ENCODE measurements around the gene ENOX1.
"Not testable (repeated sequence)": the region's sequence is repeated elsewhere in the genome, so short reads cannot be mapped to it uniquely, and the experiment has no call there.

ENOX1 gene

GRCh38 chr13:43360171-43360570 is 426.6 kb downstream of the ENOX1 start:
- Histone ChIP-seq H3K27ac (ENCODE audit: low read depth, low read length, severe bottlenecking) (no peak overlapping the region), H3K4me1 (ENCODE audit: control insufficient read depth, insufficient read depth, low read length, poor library complexity, severe bottlenecking) (peaks cover 46% of the 10 kb centered on the region), H3K36me3 (ENCODE audit: control insufficient read depth, insufficient read depth, low read length) (no peaks in the 10 kb centered on the region), H3K9me3 (ENCODE audit: control insufficient read depth, low read length) (no peaks in the 10 kb centered on the region), H3K4me3 (ENCODE audit: extremely low read depth, insufficient read depth, low read length, poor library complexity, severe bottlenecking) (no peak overlapping the region)
- 80% methylated on average over 4 of the region's 6 CpGs; no CpG with 5 or more reads in 1 of the 2 experiments for WGBS, 2 experiments (ENCODE audit: insufficient coverage in 2 of 2)

GRCh38 chr13:43359536-43359935 is 427.2 kb downstream of the ENOX1 start:
- Histone ChIP-seq H3K4me3 (ENCODE audit: extremely low read depth, insufficient read depth, low read length, poor library complexity, severe bottlenecking) (no peak overlapping the region), H3K27ac (ENCODE audit: low read depth, low read length, severe bottlenecking) (no peak overlapping the region), H3K36me3 (ENCODE audit: control insufficient read depth, insufficient read depth, low read length) (no peaks in the 10 kb centered on the region), H3K4me1 (ENCODE audit: control insufficient read depth, insufficient read depth, low read length, poor library complexity, severe bottlenecking) (peaks cover 46% of the 10 kb centered on the region), H3K9me3 (ENCODE audit: control insufficient read depth, low read length) (no peaks in the 10 kb centered on the region)
- 43 to 51% methylated on average over 1 to 4 of the region's 4 CpGs for WGBS, 2 experiments (ENCODE audit: insufficient coverage in 2 of 2)

DNA sequence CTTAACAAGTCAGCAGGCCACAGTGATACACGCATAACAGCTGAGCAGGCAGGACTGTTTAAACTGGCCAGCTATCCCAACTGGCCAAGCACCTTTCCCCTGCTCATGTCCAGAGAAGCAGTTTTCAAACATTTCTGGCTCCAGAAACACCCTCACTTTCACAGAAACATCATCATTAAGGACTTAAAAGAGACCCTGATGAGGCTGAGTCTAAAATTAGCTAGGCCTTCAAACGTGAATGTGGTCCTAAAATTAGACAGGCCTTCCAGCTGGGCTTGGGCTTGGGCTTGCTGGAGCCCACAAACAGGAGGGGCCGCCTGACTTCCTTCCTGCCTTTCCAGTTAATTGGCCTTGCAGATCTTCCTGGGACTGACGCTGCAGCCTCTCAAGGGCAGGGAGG is 429.2 kb downstream of the ENOX1 start:
- Histone ChIP-seq H3K9me3 (ENCODE audit: control insufficient read depth, low read length) (no peaks in the 10 kb centered on the region), H3K27ac (ENCODE audit: low read depth, low read length, severe bottlenecking) (peak overlapping the region; percentile 55), H3K36me3 (ENCODE audit: control insufficient read depth, insufficient read depth, low read length) (no peaks in the 10 kb centered on the region), H3K4me1 (ENCODE audit: control insufficient read depth, insufficient read depth, low read length, poor library complexity, severe bottlenecking) (peaks cover 35% of the 10 kb centered on the region), H3K4me3 (ENCODE audit: extremely low read depth, insufficient read depth, low read length, poor library complexity, severe bottlenecking) (no peak overlapping the region)
- WGBS, 2 experiments (ENCODE audit: insufficient coverage in 2 of 2), result 74 to 81% methylated on average over 4 of the region's 4 CpGs

DNA sequence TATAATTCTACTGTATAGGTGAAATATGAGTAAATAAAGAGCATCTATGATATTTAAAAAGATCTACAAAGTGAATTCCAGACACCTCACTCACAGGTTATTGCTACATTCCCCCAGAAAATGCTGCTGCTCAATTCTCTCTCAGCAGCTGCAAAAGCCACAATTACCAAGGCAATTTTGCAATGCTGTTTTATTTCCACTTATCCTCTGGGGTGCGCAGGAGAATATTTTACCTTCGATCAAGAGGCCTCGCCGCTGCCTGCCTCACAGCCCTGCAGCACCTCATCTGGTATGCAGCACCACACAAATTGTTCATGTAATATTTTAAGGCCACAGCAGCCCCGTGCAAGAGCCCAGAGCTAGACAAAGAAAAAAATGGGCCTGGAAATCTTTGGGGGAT is 430.2 kb downstream of the ENOX1 start:
- WGBS, 2 experiments (ENCODE audit: insufficient coverage in 2 of 2), result 86 to 93% methylated on average over 1 to 4 of the region's 5 CpGs
- Histone ChIP-seq H3K27ac (ENCODE audit: low read depth, low read length, severe bottlenecking) (no peak overlapping the region), H3K4me3 (ENCODE audit: extremely low read depth, insufficient read depth, low read length, poor library complexity, severe bottlenecking) (no peak overlapping the region)

DNA sequence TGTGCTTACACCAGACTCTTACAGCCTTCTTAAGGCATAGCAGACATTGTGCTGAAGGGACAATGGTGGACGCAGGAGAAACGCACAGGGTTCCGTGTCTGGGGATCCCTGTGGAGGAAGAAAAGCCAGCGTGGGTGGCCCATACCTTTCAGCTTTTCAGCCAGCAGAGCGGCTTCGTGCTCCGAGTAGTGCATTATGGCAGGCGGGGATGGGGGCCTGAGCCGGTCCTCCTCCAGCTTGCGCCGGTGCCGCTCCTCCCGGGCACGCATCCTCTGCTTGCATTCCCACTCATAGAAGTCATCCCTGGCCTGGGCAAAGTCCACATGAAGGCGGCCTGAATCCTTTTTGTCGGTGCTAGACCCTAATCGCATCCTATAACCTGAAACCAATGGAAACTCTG is 431.0 kb downstream of the ENOX1 start:
- 96 to 97% methylated on average over 15 to 17 of the region's 17 CpGs for WGBS, 2 experiments (ENCODE audit: insufficient coverage in 2 of 2)
- H3K4me3 ChIP-seq (ENCODE audit: extremely low read depth, insufficient read depth, low read length, poor library complexity, severe bottlenecking), result no peak overlapping the region
- no peaks in the 10 kb centered on the region for H3K9me3 ChIP-seq (ENCODE audit: control insufficient read depth, low read length)
- no peak overlapping the region for H3K27ac ChIP-seq (ENCODE audit: low read depth, low read length, severe bottlenecking)
- H3K36me3 ChIP-seq (ENCODE audit: control insufficient read depth, insufficient read depth, low read length), result no peaks in the 10 kb centered on the region
- H3K4me1 ChIP-seq (ENCODE audit: control insufficient read depth, insufficient read depth, low read length, poor library complexity, severe bottlenecking), result peaks cover 24% of the 10 kb centered on the region

More for the DNA sequence above, 430.2 kb downstream of the ENOX1 start:
- Histone ChIP-seq H3K36me3 (ENCODE audit: control insufficient read depth, insufficient read depth, low read length) (no peaks in the 10 kb centered on the region), H3K9me3 (ENCODE audit: control insufficient read depth, low read length) (no peaks in the 10 kb centered on the region), H3K4me1 (ENCODE audit: control insufficient read depth, insufficient read depth, low read length, poor library complexity, severe bottlenecking) (peaks cover 30% of the 10 kb centered on the region)

GRCh38 chr13:43354153-43354945 is 432.4 kb downstream of the ENOX1 start:
- no CpG with 5 or more reads among the region's 3 CpGs for WGBS, 2 experiments (ENCODE audit: insufficient coverage in 2 of 2)
- H3K4me3 ChIP-seq (ENCODE audit: extremely low read depth, insufficient read depth, low read length, poor library complexity, severe bottlenecking), result no peak overlapping the region
- no peaks in the 10 kb centered on the region for H3K9me3 ChIP-seq (ENCODE audit: control insufficient read depth, low read length)
- no peaks in the 10 kb centered on the region for H3K36me3 ChIP-seq (ENCODE audit: control insufficient read depth, insufficient read depth, low read length)
- peaks cover 10% of the 10 kb centered on the region for H3K4me1 ChIP-seq (ENCODE audit: control insufficient read depth, insufficient read depth, low read length, poor library complexity, severe bottlenecking)
- H3K27ac ChIP-seq (ENCODE audit: low read depth, low read length, severe bottlenecking), result no peak overlapping the region

DNA sequence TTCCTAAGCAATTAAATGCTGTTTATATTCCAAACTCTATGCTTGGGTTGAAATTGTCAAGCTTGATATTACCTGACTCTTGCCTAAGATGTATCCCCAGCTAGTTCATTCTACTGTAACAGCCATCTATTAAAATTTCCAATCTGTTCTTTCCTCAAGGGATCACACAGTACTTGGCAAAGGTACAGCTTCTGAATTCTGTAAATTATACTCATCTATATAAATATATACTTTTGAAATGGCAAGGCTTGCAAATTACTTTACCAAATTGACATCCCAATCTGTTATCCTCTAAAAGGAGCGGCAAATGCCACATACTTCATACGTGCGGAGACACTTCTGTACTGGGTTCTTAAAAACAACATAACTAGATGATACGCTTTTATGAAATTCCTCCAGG is 433.1 kb downstream of the ENOX1 start:
- Histone ChIP-seq H3K4me3 (ENCODE audit: extremely low read depth, insufficient read depth, low read length, poor library complexity, severe bottlenecking) (no peak overlapping the region), H3K36me3 (ENCODE audit: control insufficient read depth, insufficient read depth, low read length) (no peaks in the 10 kb centered on the region), H3K4me1 (ENCODE audit: control insufficient read depth, insufficient read depth, low read length, poor library complexity, severe bottlenecking) (peaks cover 7% of the 10 kb centered on the region), H3K27ac (ENCODE audit: low read depth, low read length, severe bottlenecking) (no peak overlapping the region), H3K9me3 (ENCODE audit: control insufficient read depth, low read length) (no peaks in the 10 kb centered on the region)
- 95 to 100% methylated on average over 3 to 4 of the region's 4 CpGs for WGBS, 2 experiments (ENCODE audit: insufficient coverage in 2 of 2)

DNA sequence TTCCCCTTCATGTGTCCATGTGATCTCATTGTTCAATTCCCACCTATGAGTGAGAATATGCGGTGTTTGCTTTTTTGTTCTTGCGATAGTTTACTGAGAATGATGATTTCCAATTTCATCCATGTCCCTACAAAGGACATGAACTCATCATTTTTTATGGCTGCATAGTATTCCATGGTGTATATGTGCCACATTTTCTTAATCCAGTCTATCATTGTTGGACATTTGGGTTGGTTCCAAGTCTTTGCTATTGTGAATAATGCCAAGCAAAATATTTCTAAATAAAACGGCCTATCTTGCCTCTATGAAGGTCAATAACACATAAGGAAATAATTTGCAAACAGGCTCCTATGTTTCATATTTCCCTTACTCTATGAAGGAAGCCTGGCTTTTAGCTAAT is 435.2 kb downstream of the ENOX1 start:
- not testable (repeated sequence) for H3K4me1 ChIP-seq (ENCODE audit: control insufficient read depth, insufficient read depth, low read length, poor library complexity, severe bottlenecking); H3K36me3 ChIP-seq (ENCODE audit: control insufficient read depth, insufficient read depth, low read length); H3K4me3 ChIP-seq (ENCODE audit: extremely low read depth, insufficient read depth, low read length, poor library complexity, severe bottlenecking); H3K27ac ChIP-seq (ENCODE audit: low read depth, low read length, severe bottlenecking); H3K9me3 ChIP-seq (ENCODE audit: control insufficient read depth, low read length)
- no CpG with 5 or more reads among the region's 3 CpGs for WGBS, 2 experiments (ENCODE audit: insufficient coverage in 2 of 2)

GRCh38 chr13:43348397-43348796 is 438.4 kb downstream of the ENOX1 start:
- Histone ChIP-seq H3K9me3 (ENCODE audit: control insufficient read depth, low read length) (no peaks in the 10 kb centered on the region), H3K4me1 (ENCODE audit: control insufficient read depth, insufficient read depth, low read length, poor library complexity, severe bottlenecking) (peaks cover 14% of the 10 kb centered on the region), H3K27ac (ENCODE audit: low read depth, low read length, severe bottlenecking) (no peak overlapping the region), H3K36me3 (ENCODE audit: control insufficient read depth, insufficient read depth, low read length) (peaks cover 2% of the 10 kb centered on the region), H3K4me3 (ENCODE audit: extremely low read depth, insufficient read depth, low read length, poor library complexity, severe bottlenecking) (no peak overlapping the region)
- 87 to 97% methylated on average over 3 to 4 of the region's 4 CpGs for WGBS, 2 experiments (ENCODE audit: insufficient coverage in 2 of 2)

DNA sequence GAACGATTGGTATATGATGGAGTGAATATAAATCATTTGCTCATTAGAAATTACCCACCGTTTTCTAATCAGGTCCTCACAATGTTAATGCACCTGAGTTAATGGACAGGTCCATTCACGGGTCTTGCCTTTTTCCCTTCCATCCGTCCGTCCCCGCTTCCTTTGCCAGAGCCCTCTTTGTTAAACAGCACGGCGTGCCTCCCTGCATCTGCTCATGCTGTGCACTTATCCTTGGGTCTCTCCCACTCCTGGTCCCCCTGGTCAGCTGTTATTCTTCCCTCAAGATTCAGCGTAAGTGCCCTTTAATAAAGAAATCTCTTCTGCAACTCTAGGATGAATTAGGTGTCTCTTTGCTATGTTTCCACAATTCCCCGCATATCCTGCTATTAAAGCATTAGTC is 438.9 kb downstream of the ENOX1 start:
- Histone ChIP-seq H3K36me3 (ENCODE audit: control insufficient read depth, insufficient read depth, low read length) (peaks cover 2% of the 10 kb centered on the region), H3K4me1 (ENCODE audit: control insufficient read depth, insufficient read depth, low read length, poor library complexity, severe bottlenecking) (peaks cover 14% of the 10 kb centered on the region), H3K27ac (ENCODE audit: low read depth, low read length, severe bottlenecking) (no peak overlapping the region), H3K9me3 (ENCODE audit: control insufficient read depth, low read length) (no peaks in the 10 kb centered on the region), H3K4me3 (ENCODE audit: extremely low read depth, insufficient read depth, low read length, poor library complexity, severe bottlenecking) (no peak overlapping the region)
- 65 to 67% methylated on average over 6 to 7 of the region's 10 CpGs for WGBS, 2 experiments (ENCODE audit: insufficient coverage in 2 of 2)

DNA sequence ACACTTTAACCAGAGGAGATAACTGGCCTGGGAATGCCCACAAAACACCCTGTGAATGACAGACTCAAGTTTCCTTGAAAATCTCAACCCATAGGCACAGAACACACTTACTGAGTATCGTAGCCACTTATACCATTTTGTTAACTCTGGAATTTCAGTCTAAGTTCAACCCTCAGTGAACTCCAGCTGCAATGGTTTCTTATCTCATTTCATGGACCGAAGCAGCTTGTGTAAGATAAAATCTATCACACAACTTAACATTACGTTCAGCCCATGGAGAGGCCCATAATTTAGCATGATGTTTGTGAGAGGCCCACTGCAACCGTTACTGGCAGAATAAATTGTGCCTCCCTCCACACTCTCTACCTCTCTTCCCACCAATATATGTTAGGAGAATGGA is 440.3 kb downstream of the ENOX1 start:
- 89 to 100% methylated on average over 1 of the region's 4 CpGs for WGBS, 2 experiments (ENCODE audit: insufficient coverage in 2 of 2)
- H3K4me1 ChIP-seq (ENCODE audit: control insufficient read depth, insufficient read depth, low read length, poor library complexity, severe bottlenecking), result peaks cover 14% of the 10 kb centered on the region

More for the DNA sequence above, 440.3 kb downstream of the ENOX1 start:
- Histone ChIP-seq H3K36me3 (ENCODE audit: control insufficient read depth, insufficient read depth, low read length) (peaks cover 2% of the 10 kb centered on the region), H3K9me3 (ENCODE audit: control insufficient read depth, low read length) (no peaks in the 10 kb centered on the region), H3K4me3 (ENCODE audit: extremely low read depth, insufficient read depth, low read length, poor library complexity, severe bottlenecking) (no peak overlapping the region), H3K27ac (ENCODE audit: low read depth, low read length, severe bottlenecking) (no peak overlapping the region)

Measured in mesodermal cell (in vitro differentiated cells).